OCI-LY3 (cell line): ENCODE data around the gene RAD18.

ENCODE experiments used
- CTCF ChIP-seq: fragments of 200-600, 300-600 bp; sonication (generic); IDR thresholded peaks from 2 replicates; pipeline ENCODE4 v1.5.1; 2014; ENCODE audit warnings: antibody characterized with exemption, low read length, low read depth
- EZH2phosphoT487 ChIP-seq: fragments of 200-600 bp; shearing (Covaris generic); IDR thresholded peaks from 2 replicates; pipeline ENCODE4 v1.6.1; 2018; ENCODE audit warnings: antibody characterized with exemption, mixed run types, low read depth

DNA sequence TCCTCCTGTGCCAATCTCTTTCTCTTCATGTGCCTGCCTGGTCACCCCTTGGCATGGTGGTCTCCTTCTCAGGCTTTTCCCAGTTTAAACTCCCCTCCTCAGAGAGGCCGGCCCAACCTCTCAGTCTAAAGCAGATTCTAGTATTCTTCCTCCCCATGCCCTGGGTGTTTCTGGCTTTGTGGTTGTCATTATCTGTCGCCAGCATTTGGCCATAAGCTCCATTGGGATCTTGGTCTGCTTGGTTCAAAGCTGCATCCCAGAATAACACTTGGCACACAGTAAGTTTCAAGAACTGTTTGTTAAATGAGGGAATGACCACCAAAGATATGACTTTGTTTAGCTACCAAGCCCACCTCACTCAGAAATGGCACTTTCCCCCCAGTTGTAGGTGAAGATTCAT, 11.2 kb upstream of the RAD18 start:
- TF ChIP-seq CTCF: no peak
- no peak for TF ChIP-seq EZH2phosphoT487
